ENCODE data around the gene SPEF1.

Gene SPEF1

GRCh38 chr20:3728354-3728753, 52.9 kb downstream of the SPEF1 start:
- no peak for DNase-seq
